GM13976 (cell line): ENCODE measurements around the gene ZNF768.
A peak's percentile ranks its signal among the peaks of the same experiment; 100 is the strongest.

Experiments
- DNase-seq: peaks from one replicate; pipeline ENCODE4 v3.0.0; 2012; ENCODE audit warnings: low spot score
- CTCF ChIP-seq: IDR thresholded peaks from 2 replicates; pipeline ENCODE4 v1.5.1; 2012; ENCODE audit warnings: borderline replicate concordance, mild to moderate bottlenecking; ENCODE audit not compliant: insufficient read depth; ENCODE audit errors: extremely low read depth, missing control alignments, control extremely low read depth
- in situ Hi-C: fragments of 300-500 bp; cut with MboI; formaldehyde crosslinking; loops from one replicate; pipeline ENCODE4 v1.12.0; 2022; ENCODE audit warnings: low sequenced_read_pairs, mixed read lengths, inconsistent platforms; ENCODE audit not compliant: unreplicated experiment

Gene ZNF768

GRCh38 chr16:30562021-30562420 lies 35.7 kb upstream of the ZNF768 start:
- in situ Hi-C loops = no loop called here
- no peak for TF ChIP-seq CTCF
- DNase-seq = no peak

GRCh38 chr16:30561089-30561816 lies 34.9 kb upstream of the ZNF768 start:
- DNase-seq = no peak
- in situ Hi-C loops = no loop called here
- no peak for TF ChIP-seq CTCF

GRCh38 chr16:30559690-30560089 lies 33.3 kb upstream of the ZNF768 start:
- in situ Hi-C loops = no loop called here
- no peak for DNase-seq
- TF ChIP-seq CTCF = no peak

GRCh38 chr16:30558789-30559377 lies 32.5 kb upstream of the ZNF768 start:
- TF ChIP-seq CTCF = no peak
- in situ Hi-C loops = no loop called here
- DNase-seq = no peak

- in situ Hi-C loops = no loop called here
- peak; percentile 95 for DNase-seq
- peak; percentile 4 for TF ChIP-seq CTCF
Measured at GRCh38 chr16:30557957-30558788, 31.8 kb upstream of the ZNF768 start, which contains the start of gene ZNF764. Gene ZNF764, minus strand, starts transcription at chr16:30558374. Its CDS starts 192 bp downstream, at chr16:30558182.

- in situ Hi-C loops = no loop called here
- no peak for TF ChIP-seq CTCF
- DNase-seq = no peak
Measured at GRCh38 chr16:30557707-30557956, 31.3 kb upstream of the ZNF768 start.
